Caco-2 (cell line): Measurements from ENCODE around the gene DGKB. TPM values are rescaled to one million over a fixed set of nuclear protein-coding genes. Genes with fewer than 3 reads are reported as not detected.

Source experiments
- BruUV-seq: library from RNA; stranded (reverse); fragments of 400-500 nt; replicated peaks from 2 replicates; lab custom pipeline; 2021; lab: Mats Ljungman, UMichigan
- CTCF ChIA-PET: fragments of 300-600 bp; sonication (Branson Sonifier 250); formaldehyde crosslinking; loops from one replicate; lab custom pipeline; 2022; ENCODE audit warnings: antibody characterized with exemption; lab: Charles Lee
- POLR2A ChIA-PET: fragments of 300-600 bp; sonication (Branson Sonifier 250); formaldehyde crosslinking; loops from one replicate; lab custom pipeline; 2022; ENCODE audit warnings: antibody characterized with exemption; lab: Charles Lee
- DNase-seq, 2 experiments: peaks; one replicate each; pipeline versions ENCODE4 v3.0.0 to v3.0.0-alpha.2; 2020 to 2022
- H3K27me3 ChIP-seq: replicated peaks from 2 replicates; pipeline ENCODE4 v1.6.0; 2011; ENCODE audit warnings: low read length; ENCODE audit not compliant: control insufficient read depth, insufficient read depth
- H3K36me3 ChIP-seq: 2 replicates; pipeline ENCODE4 v1.5.1; 2011; ENCODE audit warnings: low read length; ENCODE audit not compliant: control insufficient read depth, insufficient read depth
- H3K4me1 ChIP-seq: fragments of 250-450 bp; sonication (Bioruptor Pico); 2 replicates; pipeline ENCODE4 v1.5.1; 2020; ENCODE audit warnings: mild to moderate bottlenecking
- H3K4me3 ChIP-seq: 2 replicates; pipeline ENCODE4 v1.5.1; 2011; ENCODE audit warnings: low read depth, mild to moderate bottlenecking, control low read depth, low read length
- H3K9me3 ChIP-seq: fragments of 250-450 bp; sonication (Bioruptor Pico); 2 replicates; pipeline ENCODE4 v1.5.1; 2020; ENCODE audit warnings: mild to moderate bottlenecking, moderate library complexity
- H3K27ac Mint-ChIP-seq: one replicate; pipeline ENCODE4 v1.8.0; 2022; ENCODE audit warnings: mixed read lengths; ENCODE audit not compliant: unreplicated experiment
- H3K27me3 Mint-ChIP-seq: one replicate; pipeline ENCODE4 v1.8.0; 2022; ENCODE audit warnings: mixed read lengths; ENCODE audit not compliant: insufficient read depth, unreplicated experiment
- H3K36me3 Mint-ChIP-seq: one replicate; pipeline ENCODE4 v1.8.0; 2022; ENCODE audit warnings: mild to moderate bottlenecking, mixed read lengths; ENCODE audit not compliant: insufficient read depth, unreplicated experiment
- H3K4me1 Mint-ChIP-seq: one replicate; pipeline ENCODE4 v1.8.0; 2022; ENCODE audit warnings: low read depth, mixed read lengths; ENCODE audit not compliant: unreplicated experiment
- H3K4me3 Mint-ChIP-seq: one replicate; pipeline ENCODE4 v1.8.0; 2022; ENCODE audit warnings: mild to moderate bottlenecking, moderate library complexity, mixed read lengths; ENCODE audit not compliant: unreplicated experiment
- H3K9me3 Mint-ChIP-seq: one replicate; pipeline ENCODE4 v1.8.0; 2022; ENCODE audit warnings: mixed read lengths; ENCODE audit not compliant: unreplicated experiment
- CTCF ChIP-seq, 2 experiments: fragments of 200-600 bp in 1 of 2; IDR thresholded peaks; 1 replicate in 1 of 2; 2 replicates in 1 of 2; pipeline versions ENCODE4 v1.5.1 to v1.8.0; 2011 to 2022; ENCODE audit warnings: antibody characterized with exemption in 1 of 2, control low read depth in 1 of 2, inconsistent platforms in 1 of 2, low read depth in 1 of 2, low read length in 1 of 2, mild to moderate bottlenecking in 1 of 2, moderate library complexity in 1 of 2; ENCODE audit not compliant: insufficient read depth in 1 of 2, severe bottlenecking in 1 of 2, unreplicated experiment in 1 of 2
- intact Hi-C: fragments of 100-400 bp; cut with micrococcal nuclease; formaldehyde crosslinking; loops from one replicate; pipeline ENCODE4 v1.10.0; 2022; ENCODE audit not compliant: unreplicated experiment
- total RNA-seq: library from RNA; stranded (reverse); gene quantifications from 2 replicates; pipeline ENCODE4 v1.2.3, GENCODE V29; 2022

The DGKB gene
- total RNA-seq, 1 experiment from 2014 or later: 0.39 TPM

DNA sequence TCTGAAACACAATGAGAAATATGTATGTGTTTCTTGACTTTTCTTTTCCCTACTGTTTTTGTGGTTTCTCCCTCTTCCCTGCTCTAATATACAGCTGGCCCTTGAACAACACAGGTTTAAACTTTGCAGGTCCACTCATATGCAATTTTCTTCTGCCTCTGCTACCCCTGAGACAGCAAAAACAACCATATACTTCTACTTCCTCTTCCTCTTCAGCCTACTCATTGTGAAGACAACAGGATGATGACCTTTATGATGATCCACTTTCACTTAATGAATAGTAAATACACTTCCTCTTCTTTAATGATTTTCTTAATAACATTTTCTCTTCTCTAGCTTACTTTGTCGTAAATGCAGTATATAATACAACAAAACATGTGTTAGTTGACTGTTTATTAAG lies 35.0 kb upstream of the DGKB start:
- BruUV-seq: no TSS peak
- ChIA-PET POLR2A (no interaction called here), CTCF (no interaction called here)
- DNase-seq: no peak
- Mint-ChIP-seq H3K4me3 (no peak overlapping the region), H3K36me3 (no peaks in the 10 kb centered on the region), H3K4me1 (peaks cover 6% of the 10 kb centered on the region), H3K9me3 (no peaks in the 10 kb centered on the region), H3K27ac (no peak overlapping the region), H3K27me3 (peaks cover under 1% of the 10 kb centered on the region)
- Histone ChIP-seq H3K36me3 (no peaks in the 10 kb centered on the region), H3K4me3 (no peak overlapping the region), H3K4me1 (peaks cover 11% of the 10 kb centered on the region), H3K9me3 (no peaks in the 10 kb centered on the region), H3K27me3 (no peaks in the 10 kb centered on the region)
- intact Hi-C loops: loop anchor here (2.0 kb wide), 1 partner anchor 79 kb away; no protein-coding TSS in a partner anchor
- TF ChIP-seq CTCF (IDR thresholded peaks at IDR 0.05; ENCODE audit: insufficient read depth in 1 of 2, low read depth in 1 of 2, low read length in 1 of 2, severe bottlenecking in 1 of 2, unreplicated experiment in 1 of 2): no peak

GRCh38 chr7:14936554-14936953 lies 34.0 kb upstream of the DGKB start:
- peaks cover 6% of the 10 kb centered on the region for H3K4me1 Mint-ChIP-seq
- Histone ChIP-seq H3K9me3 (no peaks in the 10 kb centered on the region), H3K4me1 (peaks cover 11% of the 10 kb centered on the region), H3K27me3 (no peaks in the 10 kb centered on the region), H3K4me3 (no peak overlapping the region), H3K36me3 (no peaks in the 10 kb centered on the region)
- no peak for TF ChIP-seq CTCF (IDR thresholded peaks at IDR 0.05; ENCODE audit: insufficient read depth in 1 of 2, low read depth in 1 of 2, low read length in 1 of 2, severe bottlenecking in 1 of 2, unreplicated experiment in 1 of 2)
- ChIA-PET CTCF (interaction anchor here (0.6 kb wide), 1 partner anchor 1479 kb away, joined by 4 read pairs; no protein-coding TSS in a partner anchor), POLR2A (no interaction called here)
- no TSS peak for BruUV-seq
- no peak overlapping the region for H3K4me3 Mint-ChIP-seq
- intact Hi-C loops: loop anchor here (2.0 kb wide), 1 partner anchor 80 kb away; no protein-coding TSS in a partner anchor
- peak; percentile 39 to 67 for DNase-seq
- no peak overlapping the region for H3K27ac Mint-ChIP-seq
- no peaks in the 10 kb centered on the region for H3K36me3 Mint-ChIP-seq
- peaks cover 3% of the 10 kb centered on the region for H3K27me3 Mint-ChIP-seq
- no peaks in the 10 kb centered on the region for H3K9me3 Mint-ChIP-seq

GRCh38 chr7:14934839-14935238 lies 32.3 kb upstream of the DGKB start:
- H3K4me1 ChIP-seq: peaks cover 11% of the 10 kb centered on the region
- H3K4me3 ChIP-seq: no peak overlapping the region
- H3K27ac Mint-ChIP-seq: no peak overlapping the region
- H3K27me3 ChIP-seq: no peaks in the 10 kb centered on the region
- DNase-seq: no peak
- no TSS peak for BruUV-seq
- no peaks in the 10 kb centered on the region for H3K36me3 ChIP-seq
- H3K9me3 ChIP-seq: no peaks in the 10 kb centered on the region
- intact Hi-C loops: no loop called here
- no peak overlapping the region for H3K4me3 Mint-ChIP-seq
- H3K36me3 Mint-ChIP-seq: no peaks in the 10 kb centered on the region
- ChIA-PET CTCF (no interaction called here), POLR2A (no interaction called here)
- H3K9me3 Mint-ChIP-seq: no peaks in the 10 kb centered on the region
- peaks cover 6% of the 10 kb centered on the region for H3K4me1 Mint-ChIP-seq
- peaks cover 3% of the 10 kb centered on the region for H3K27me3 Mint-ChIP-seq
- no peak for TF ChIP-seq CTCF (IDR thresholded peaks at IDR 0.05; ENCODE audit: insufficient read depth in 1 of 2, low read depth in 1 of 2, low read length in 1 of 2, severe bottlenecking in 1 of 2, unreplicated experiment in 1 of 2)
